HFFc6 (cell line): ENCODE results near the gene UNC5C. TPM values are rescaled to one million over a fixed set of nuclear protein-coding genes. Genes with fewer than 3 reads are reported as not detected.

Source experiments
- DNase-seq: peaks from one replicate; pipeline ENCODE4 v3.0.0-alpha.2; 2018
- H3K27ac Mint-ChIP-seq: 2 replicates; pipeline ENCODE4 v1.8.0; 2020; ENCODE audit warnings: mild to moderate bottlenecking, mixed read lengths
- H3K27me3 Mint-ChIP-seq: 2 replicates; pipeline ENCODE4 v1.8.0; 2021; ENCODE audit warnings: mild to moderate bottlenecking, moderate library complexity, mixed read lengths; ENCODE audit not compliant: insufficient read depth
- H3K36me3 Mint-ChIP-seq: 2 replicates; pipeline ENCODE4 v1.8.0; 2021; ENCODE audit warnings: low read depth, mixed read lengths
- H3K4me1 Mint-ChIP-seq: 2 replicates; pipeline ENCODE4 v1.8.0; 2020; ENCODE audit warnings: low read depth, mixed read lengths
- H3K4me3 Mint-ChIP-seq: 2 replicates; pipeline ENCODE4 v1.8.0; 2020; ENCODE audit warnings: mild to moderate bottlenecking, moderate library complexity, mixed read lengths
- H3K9me3 Mint-ChIP-seq: 2 replicates; pipeline ENCODE4 v1.8.0; 2020; ENCODE audit warnings: mild to moderate bottlenecking, mixed read lengths
- total RNA-seq, 6 experiments: library from RNA; stranded (reverse); fragmentation: NEBNext Ultra II Directional; extraction: Animal tissue kit (Norgen Biotek cat#: 25700); gene quantifications; 2 replicates in 1 of 6; 3 replicates in 5 of 6; pipeline ENCODE4 v1.2.3, GENCODE V29; 2021
- TF ChIP-seq, protein P1 (sequence below): fragments of 200-600 bp; sonication (generic); IDR thresholded peaks from 2 replicates; pipeline ENCODE4 v1.5.0; 2021; ENCODE audit warnings: antibody characterized with exemption, mild to moderate bottlenecking

Gene UNC5C
- total RNA-seq, 6 experiments from 2014 or later = not detected

GRCh38 chr4:95295157-95295556 is 253.6 kb downstream of the UNC5C start:
- Mint-ChIP-seq H3K9me3 (peaks cover 17% of the 10 kb centered on the region), H3K4me3 (no peak overlapping the region), H3K27ac (no peak overlapping the region), H3K36me3 (0 out of 2 replicates have a peak, but pooled peaks cover 5% of the 10 kb centered on the region), H3K27me3 (no peaks in the 10 kb centered on the region), H3K4me1 (no peaks in the 10 kb centered on the region)
- DNase-seq = no peak
- TF ChIP-seq, protein P1, sequence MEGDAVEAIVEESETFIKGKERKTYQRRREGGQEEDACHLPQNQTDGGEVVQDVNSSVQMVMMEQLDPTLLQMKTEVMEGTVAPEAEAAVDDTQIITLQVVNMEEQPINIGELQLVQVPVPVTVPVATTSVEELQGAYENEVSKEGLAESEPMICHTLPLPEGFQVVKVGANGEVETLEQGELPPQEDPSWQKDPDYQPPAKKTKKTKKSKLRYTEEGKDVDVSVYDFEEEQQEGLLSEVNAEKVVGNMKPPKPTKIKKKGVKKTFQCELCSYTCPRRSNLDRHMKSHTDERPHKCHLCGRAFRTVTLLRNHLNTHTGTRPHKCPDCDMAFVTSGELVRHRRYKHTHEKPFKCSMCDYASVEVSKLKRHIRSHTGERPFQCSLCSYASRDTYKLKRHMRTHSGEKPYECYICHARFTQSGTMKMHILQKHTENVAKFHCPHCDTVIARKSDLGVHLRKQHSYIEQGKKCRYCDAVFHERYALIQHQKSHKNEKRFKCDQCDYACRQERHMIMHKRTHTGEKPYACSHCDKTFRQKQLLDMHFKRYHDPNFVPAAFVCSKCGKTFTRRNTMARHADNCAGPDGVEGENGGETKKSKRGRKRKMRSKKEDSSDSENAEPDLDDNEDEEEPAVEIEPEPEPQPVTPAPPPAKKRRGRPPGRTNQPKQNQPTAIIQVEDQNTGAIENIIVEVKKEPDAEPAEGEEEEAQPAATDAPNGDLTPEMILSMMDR = no peak

- Mint-ChIP-seq H3K9me3 (peaks cover 11% of the 10 kb centered on the region), H3K36me3 (0 out of 2 replicates have a peak, but pooled peaks cover 5% of the 10 kb centered on the region), H3K4me3 (no peak overlapping the region), H3K4me1 (no peaks in the 10 kb centered on the region), H3K27ac (no peak overlapping the region), H3K27me3 (no peaks in the 10 kb centered on the region)
- TF ChIP-seq, protein P1 = no peak
- DNase-seq = no peak
Measured at GRCh38 chr4:95294321-95294720, 254.5 kb downstream of the UNC5C start.

- Mint-ChIP-seq H3K4me3 (no peak overlapping the region), H3K36me3 (no peaks in the 10 kb centered on the region), H3K9me3 (peaks cover 5% of the 10 kb centered on the region; the same call in 1 of the 2 replicates), H3K27me3 (no peaks in the 10 kb centered on the region), H3K4me1 (no peaks in the 10 kb centered on the region), H3K27ac (no peak overlapping the region)
- DNase-seq = no peak
- TF ChIP-seq, protein P1 = no peak
Measured at GRCh38 chr4:95293014-95293413, 255.8 kb downstream of the UNC5C start.

GRCh38 chr4:95290702-95291101 is 258.1 kb downstream of the UNC5C start:
- Mint-ChIP-seq H3K36me3 (no peaks in the 10 kb centered on the region), H3K4me3 (no peak overlapping the region), H3K9me3 (no peaks in the 10 kb centered on the region), H3K27ac (no peak overlapping the region), H3K4me1 (no peaks in the 10 kb centered on the region), H3K27me3 (no peaks in the 10 kb centered on the region)
- TF ChIP-seq, protein P1 = no peak
- no peak for DNase-seq

DNA sequence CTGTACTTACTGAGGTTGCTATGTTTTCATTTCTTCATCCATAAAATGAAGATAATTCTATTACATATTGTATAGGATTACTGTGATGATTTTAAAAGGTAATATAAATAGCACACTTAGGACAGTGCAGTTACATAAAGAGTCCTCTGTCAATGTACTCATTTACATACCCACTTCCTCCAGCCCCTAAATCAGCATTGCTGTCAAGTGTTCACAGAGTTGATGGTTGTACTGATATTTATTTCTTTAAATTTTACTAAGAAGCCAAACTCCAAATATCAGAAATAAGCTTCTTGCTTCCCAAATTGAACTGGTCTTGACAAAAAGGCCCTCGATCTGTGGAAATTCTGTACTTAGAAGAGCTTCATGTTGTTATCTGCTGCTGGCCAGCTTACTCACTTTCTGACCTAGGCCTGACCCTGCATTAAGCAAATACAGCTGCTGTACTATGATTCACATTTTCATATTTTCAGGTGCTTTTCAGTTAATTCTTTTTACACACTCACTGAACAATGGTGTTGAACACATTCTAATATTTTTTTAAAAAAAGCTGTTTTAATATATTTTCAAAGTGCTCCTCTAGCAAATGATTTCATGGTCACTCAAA is 259.6 kb downstream of the UNC5C start:
- Mint-ChIP-seq H3K4me1 (no peaks in the 10 kb centered on the region), H3K27me3 (no peaks in the 10 kb centered on the region)

More for the DNA sequence above, 259.6 kb downstream of the UNC5C start:
- Mint-ChIP-seq H3K9me3 (no peaks in the 10 kb centered on the region), H3K36me3 (no peaks in the 10 kb centered on the region), H3K4me3 (no peak overlapping the region), H3K27ac (no peak overlapping the region)
- no peak for DNase-seq
- TF ChIP-seq, protein P1 = no peak
